GM23338 (cell line): Measurements from ENCODE around the gene FHIT. TPM values are rescaled to one million over a fixed set of nuclear protein-coding genes. Genes with fewer than 3 reads are reported as not detected.

Experiments
- ATAC-seq: fragments of 200-7000 bp; cut with Tn5 transposase; 3 replicates; pipeline ENCODE4 v1.9.1; 2020
- DNase-seq: peaks from one replicate; pipeline ENCODE4 v3.0.0-alpha.2; 2015; ENCODE audit warnings: low spot score
- H2AFZ ChIP-seq: fragments of 200-600 bp; sonication (generic); 2 replicates; pipeline ENCODE4 v1.8.0; 2016; ENCODE audit warnings: antibody characterized with exemption, mild to moderate bottlenecking, moderate library complexity
- H3F3A ChIP-seq: fragments of 200-600 bp; sonication (generic); replicated peaks from 2 replicates; pipeline ENCODE4 v1.8.0; 2017; ENCODE audit warnings: antibody characterized with exemption, mixed run types, low read depth
- H3K27ac ChIP-seq: fragments of 200-600 bp; sonication (generic); 2 replicates; pipeline ENCODE4 v1.6.1; 2016; ENCODE audit warnings: low read depth
- H3K27me3 ChIP-seq: fragments of 200-600 bp; sonication (generic); 2 replicates; pipeline ENCODE4 v1.8.0; 2016; ENCODE audit warnings: mild to moderate bottlenecking, mixed run types, moderate library complexity; ENCODE audit not compliant: insufficient read depth
- H3K36me3 ChIP-seq: fragments of 200-600 bp; sonication (generic); 2 replicates; pipeline ENCODE4 v1.8.0; 2016; ENCODE audit warnings: mild to moderate bottlenecking; ENCODE audit not compliant: insufficient read depth
- H3K4me1 ChIP-seq: fragments of 200-600 bp; sonication (generic); 2 replicates; pipeline ENCODE4 v1.8.0; 2016; ENCODE audit warnings: mild to moderate bottlenecking, moderate library complexity; ENCODE audit not compliant: insufficient read depth
- H3K4me2 ChIP-seq: fragments of 200-600 bp; sonication (generic); 2 replicates; pipeline ENCODE4 v1.7.1; 2017; ENCODE audit warnings: mixed run types
- H3K4me3 ChIP-seq: fragments of 200-600 bp; sonication (generic); 2 replicates; pipeline ENCODE4 v1.6.1; 2016; ENCODE audit warnings: mixed run types
- H3K79me2 ChIP-seq: fragments of 200-600 bp; sonication (generic); replicated peaks from 2 replicates; pipeline ENCODE4 v1.8.0; 2017; ENCODE audit warnings: mild to moderate bottlenecking; ENCODE audit not compliant: insufficient read depth
- H3K9me2 ChIP-seq: fragments of 200-600 bp; sonication (generic); 2 replicates; pipeline ENCODE4 v1.8.0; 2017; ENCODE audit not compliant: insufficient read depth
- H4K20me1 ChIP-seq: fragments of 200-600 bp; sonication (generic); replicated peaks from 2 replicates; pipeline ENCODE4 v1.8.0; 2017; ENCODE audit warnings: mild to moderate bottlenecking; ENCODE audit not compliant: insufficient read depth
- H3K27ac Mint-ChIP-seq: 2 replicates; pipeline ENCODE4 v1.8.0; 2020; ENCODE audit warnings: inconsistent platforms, mild to moderate bottlenecking, moderate library complexity, mixed read lengths
- H3K27me3 Mint-ChIP-seq: 3 replicates; pipeline ENCODE4 v1.8.0; 2022; ENCODE audit warnings: low read depth, mild to moderate bottlenecking, moderate library complexity, mixed read lengths, inconsistent platforms; ENCODE audit not compliant: insufficient read depth, poor library complexity
- H3K36me3 Mint-ChIP-seq: 3 replicates; pipeline ENCODE4 v1.8.0; 2021; ENCODE audit warnings: low read depth, mild to moderate bottlenecking, inconsistent platforms, moderate library complexity, mixed read lengths
- H3K4me1 Mint-ChIP-seq: 3 replicates; pipeline ENCODE4 v1.8.0; 2020; ENCODE audit warnings: mild to moderate bottlenecking, inconsistent platforms, mixed read lengths
- H3K4me3 Mint-ChIP-seq: 3 replicates; pipeline ENCODE4 v1.8.0; 2021; ENCODE audit warnings: moderate library complexity, mild to moderate bottlenecking, inconsistent platforms, mixed read lengths
- H3K9me3 Mint-ChIP-seq: 3 replicates; pipeline ENCODE4 v1.8.0; 2020; ENCODE audit warnings: moderate library complexity, mild to moderate bottlenecking, inconsistent platforms, mixed read lengths
- CREB1 ChIP-seq: fragments of 250-450 bp; sonication (Bioruptor Pico); IDR thresholded peaks from 2 replicates; pipeline ENCODE4 v1.5.0; 2020; ENCODE audit warnings: low read depth, mild to moderate bottlenecking, moderate library complexity
- EZH2 ChIP-seq: fragments of 200-600 bp; sonication (generic); IDR thresholded peaks from one replicate; pipeline ENCODE4 v1.8.0; 2017; ENCODE audit warnings: antibody characterized with exemption, mild to moderate bottlenecking, low read depth; ENCODE audit not compliant: unreplicated experiment
- EZH2phosphoT487 ChIP-seq: fragments of 200-600 bp; sonication (generic); IDR thresholded peaks from one replicate; pipeline ENCODE4 v1.8.1; 2018; ENCODE audit warnings: antibody characterized with exemption; ENCODE audit not compliant: unreplicated experiment
- JUNB ChIP-seq: IDR thresholded peaks from one replicate; pipeline ENCODE4 v1.6.1; 2016; ENCODE audit warnings: antibody characterized with exemption; ENCODE audit not compliant: unreplicated experiment
- NANOG ChIP-seq: IDR thresholded peaks from 2 replicates; pipeline ENCODE4 v1.6.1; 2016; ENCODE audit warnings: antibody characterized with exemption, borderline replicate concordance
- POLR2AphosphoS5 ChIP-seq: IDR thresholded peaks from 2 replicates; pipeline ENCODE4 v1.6.1; 2016; ENCODE audit warnings: antibody characterized with exemption, low read depth
- STAT1 ChIP-seq: IDR thresholded peaks from one replicate; pipeline ENCODE4 v1.6.1; 2016; ENCODE audit warnings: antibody characterized with exemption; ENCODE audit not compliant: unreplicated experiment
- ZNF114 ChIP-seq: fragments of 250-450 bp; sonication (Bioruptor Pico); IDR thresholded peaks from 2 replicates; pipeline ENCODE4 v1.5.0; 2020; ENCODE audit warnings: mild to moderate bottlenecking, moderate library complexity
- ZNF331 ChIP-seq: fragments of 250-450 bp; sonication (Bioruptor Pico); IDR thresholded peaks from 2 replicates; pipeline ENCODE4 v1.5.0; 2020; ENCODE audit warnings: low read depth, mild to moderate bottlenecking, moderate library complexity
- polyA plus RNA-seq: library from polyadenylated mRNA; unstranded; fragments of >200 nt; fragmentation: Nextera tagmentation; extraction: Ambion mirVana; gene quantifications from 2 replicates; pipeline ENCODE4 v1.2.1, GENCODE V29; 2016
- total RNA-seq: library from RNA; depleted of rRNA; stranded (reverse); fragments of >200 nt; shearing (Covaris generic); gene quantifications from 2 replicates; pipeline ENCODE4 v1.2.3, GENCODE V29; 2014
- TF ChIP-seq, protein P1 (sequence below): IDR thresholded peaks from one replicate; pipeline ENCODE4 v1.6.1; 2018; ENCODE audit warnings: antibody characterized with exemption; ENCODE audit not compliant: unreplicated experiment
- TF ChIP-seq, protein P2 (sequence below): fragments of 250-450 bp; sonication (Bioruptor Pico); IDR thresholded peaks from 2 replicates; pipeline ENCODE4 v1.5.0; 2020; ENCODE audit warnings: mild to moderate bottlenecking, moderate library complexity
- TF ChIP-seq, protein P3 (sequence below): IDR thresholded peaks from 2 replicates; pipeline ENCODE4 v1.6.1; 2016; ENCODE audit warnings: antibody characterized with exemption
- TF ChIP-seq, protein P4 (sequence below), 2 experiments: fragments of 200-600 bp in 1 of 2; sonication (generic) in 1 of 2; conservative IDR thresholded peaks; 2 replicates each; pipeline versions ENCODE4 v1.5.1 to v1.6.1; 2016 to 2017; ENCODE audit warnings: antibody characterized with exemption in 2 of 2, low read depth in 2 of 2, mild to moderate bottlenecking in 2 of 2, moderate library complexity in 1 of 2

The FHIT gene
- total and polyA plus RNA-seq, 2 experiments from 2014 or later, result 3.0 to 8.3 TPM

DNA sequence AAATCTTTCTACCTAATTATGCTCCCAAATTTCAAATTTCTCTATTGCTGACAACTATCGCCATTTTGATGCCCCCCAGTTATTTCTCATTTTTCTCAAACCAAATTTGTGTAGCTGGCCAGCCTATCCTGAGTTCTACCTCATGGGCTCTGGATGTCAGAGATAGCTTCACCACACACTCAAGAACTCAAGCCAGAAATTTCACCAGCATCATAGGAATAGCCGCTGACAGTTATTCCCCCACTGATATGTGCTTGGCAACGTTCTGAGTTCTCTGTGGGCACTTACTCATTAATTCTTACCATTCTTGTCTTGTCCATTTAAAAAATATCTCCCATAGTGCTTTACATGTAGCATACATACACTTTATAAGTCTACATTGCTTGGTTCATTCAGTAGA lies 264.7 kb downstream of the FHIT start:
- peaks cover 32% of the 10 kb centered on the region for H3K9me3 Mint-ChIP-seq
- H3K27me3 Mint-ChIP-seq, result no peaks in the 10 kb centered on the region
- H3F3A ChIP-seq, result no peaks in the 10 kb centered on the region
- no peaks in the 10 kb centered on the region for H3K4me1 ChIP-seq
- H3K36me3 ChIP-seq, result 0 out of 2 replicates have a peak, but pooled peaks cover 5% of the 10 kb centered on the region
- H3K36me3 Mint-ChIP-seq, result peaks cover 30% of the 10 kb centered on the region
- no peaks in the 10 kb centered on the region for H3K79me2 ChIP-seq
- H3K27ac Mint-ChIP-seq, result no peak overlapping the region
- no peak overlapping the region for H3K4me3 Mint-ChIP-seq
- TF ChIP-seq STAT1 (no peak), EZH2phosphoT487 (no peak), EZH2 (no peak), ZNF331 (CRISPR knock-in tag) (no peak), CREB1 (CRISPR knock-in tag) (no peak), POLR2AphosphoS5 (no peak), ZNF114 (CRISPR knock-in tag) (no peak), NANOG (no peak), JUNB (no peak)
- TF ChIP-seq, protein P1, sequence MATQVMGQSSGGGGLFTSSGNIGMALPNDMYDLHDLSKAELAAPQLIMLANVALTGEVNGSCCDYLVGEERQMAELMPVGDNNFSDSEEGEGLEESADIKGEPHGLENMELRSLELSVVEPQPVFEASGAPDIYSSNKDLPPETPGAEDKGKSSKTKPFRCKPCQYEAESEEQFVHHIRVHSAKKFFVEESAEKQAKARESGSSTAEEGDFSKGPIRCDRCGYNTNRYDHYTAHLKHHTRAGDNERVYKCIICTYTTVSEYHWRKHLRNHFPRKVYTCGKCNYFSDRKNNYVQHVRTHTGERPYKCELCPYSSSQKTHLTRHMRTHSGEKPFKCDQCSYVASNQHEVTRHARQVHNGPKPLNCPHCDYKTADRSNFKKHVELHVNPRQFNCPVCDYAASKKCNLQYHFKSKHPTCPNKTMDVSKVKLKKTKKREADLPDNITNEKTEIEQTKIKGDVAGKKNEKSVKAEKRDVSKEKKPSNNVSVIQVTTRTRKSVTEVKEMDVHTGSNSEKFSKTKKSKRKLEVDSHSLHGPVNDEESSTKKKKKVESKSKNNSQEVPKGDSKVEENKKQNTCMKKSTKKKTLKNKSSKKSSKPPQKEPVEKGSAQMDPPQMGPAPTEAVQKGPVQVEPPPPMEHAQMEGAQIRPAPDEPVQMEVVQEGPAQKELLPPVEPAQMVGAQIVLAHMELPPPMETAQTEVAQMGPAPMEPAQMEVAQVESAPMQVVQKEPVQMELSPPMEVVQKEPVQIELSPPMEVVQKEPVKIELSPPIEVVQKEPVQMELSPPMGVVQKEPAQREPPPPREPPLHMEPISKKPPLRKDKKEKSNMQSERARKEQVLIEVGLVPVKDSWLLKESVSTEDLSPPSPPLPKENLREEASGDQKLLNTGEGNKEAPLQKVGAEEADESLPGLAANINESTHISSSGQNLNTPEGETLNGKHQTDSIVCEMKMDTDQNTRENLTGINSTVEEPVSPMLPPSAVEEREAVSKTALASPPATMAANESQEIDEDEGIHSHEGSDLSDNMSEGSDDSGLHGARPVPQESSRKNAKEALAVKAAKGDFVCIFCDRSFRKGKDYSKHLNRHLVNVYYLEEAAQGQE, result no peak
- TF ChIP-seq, protein P2, sequence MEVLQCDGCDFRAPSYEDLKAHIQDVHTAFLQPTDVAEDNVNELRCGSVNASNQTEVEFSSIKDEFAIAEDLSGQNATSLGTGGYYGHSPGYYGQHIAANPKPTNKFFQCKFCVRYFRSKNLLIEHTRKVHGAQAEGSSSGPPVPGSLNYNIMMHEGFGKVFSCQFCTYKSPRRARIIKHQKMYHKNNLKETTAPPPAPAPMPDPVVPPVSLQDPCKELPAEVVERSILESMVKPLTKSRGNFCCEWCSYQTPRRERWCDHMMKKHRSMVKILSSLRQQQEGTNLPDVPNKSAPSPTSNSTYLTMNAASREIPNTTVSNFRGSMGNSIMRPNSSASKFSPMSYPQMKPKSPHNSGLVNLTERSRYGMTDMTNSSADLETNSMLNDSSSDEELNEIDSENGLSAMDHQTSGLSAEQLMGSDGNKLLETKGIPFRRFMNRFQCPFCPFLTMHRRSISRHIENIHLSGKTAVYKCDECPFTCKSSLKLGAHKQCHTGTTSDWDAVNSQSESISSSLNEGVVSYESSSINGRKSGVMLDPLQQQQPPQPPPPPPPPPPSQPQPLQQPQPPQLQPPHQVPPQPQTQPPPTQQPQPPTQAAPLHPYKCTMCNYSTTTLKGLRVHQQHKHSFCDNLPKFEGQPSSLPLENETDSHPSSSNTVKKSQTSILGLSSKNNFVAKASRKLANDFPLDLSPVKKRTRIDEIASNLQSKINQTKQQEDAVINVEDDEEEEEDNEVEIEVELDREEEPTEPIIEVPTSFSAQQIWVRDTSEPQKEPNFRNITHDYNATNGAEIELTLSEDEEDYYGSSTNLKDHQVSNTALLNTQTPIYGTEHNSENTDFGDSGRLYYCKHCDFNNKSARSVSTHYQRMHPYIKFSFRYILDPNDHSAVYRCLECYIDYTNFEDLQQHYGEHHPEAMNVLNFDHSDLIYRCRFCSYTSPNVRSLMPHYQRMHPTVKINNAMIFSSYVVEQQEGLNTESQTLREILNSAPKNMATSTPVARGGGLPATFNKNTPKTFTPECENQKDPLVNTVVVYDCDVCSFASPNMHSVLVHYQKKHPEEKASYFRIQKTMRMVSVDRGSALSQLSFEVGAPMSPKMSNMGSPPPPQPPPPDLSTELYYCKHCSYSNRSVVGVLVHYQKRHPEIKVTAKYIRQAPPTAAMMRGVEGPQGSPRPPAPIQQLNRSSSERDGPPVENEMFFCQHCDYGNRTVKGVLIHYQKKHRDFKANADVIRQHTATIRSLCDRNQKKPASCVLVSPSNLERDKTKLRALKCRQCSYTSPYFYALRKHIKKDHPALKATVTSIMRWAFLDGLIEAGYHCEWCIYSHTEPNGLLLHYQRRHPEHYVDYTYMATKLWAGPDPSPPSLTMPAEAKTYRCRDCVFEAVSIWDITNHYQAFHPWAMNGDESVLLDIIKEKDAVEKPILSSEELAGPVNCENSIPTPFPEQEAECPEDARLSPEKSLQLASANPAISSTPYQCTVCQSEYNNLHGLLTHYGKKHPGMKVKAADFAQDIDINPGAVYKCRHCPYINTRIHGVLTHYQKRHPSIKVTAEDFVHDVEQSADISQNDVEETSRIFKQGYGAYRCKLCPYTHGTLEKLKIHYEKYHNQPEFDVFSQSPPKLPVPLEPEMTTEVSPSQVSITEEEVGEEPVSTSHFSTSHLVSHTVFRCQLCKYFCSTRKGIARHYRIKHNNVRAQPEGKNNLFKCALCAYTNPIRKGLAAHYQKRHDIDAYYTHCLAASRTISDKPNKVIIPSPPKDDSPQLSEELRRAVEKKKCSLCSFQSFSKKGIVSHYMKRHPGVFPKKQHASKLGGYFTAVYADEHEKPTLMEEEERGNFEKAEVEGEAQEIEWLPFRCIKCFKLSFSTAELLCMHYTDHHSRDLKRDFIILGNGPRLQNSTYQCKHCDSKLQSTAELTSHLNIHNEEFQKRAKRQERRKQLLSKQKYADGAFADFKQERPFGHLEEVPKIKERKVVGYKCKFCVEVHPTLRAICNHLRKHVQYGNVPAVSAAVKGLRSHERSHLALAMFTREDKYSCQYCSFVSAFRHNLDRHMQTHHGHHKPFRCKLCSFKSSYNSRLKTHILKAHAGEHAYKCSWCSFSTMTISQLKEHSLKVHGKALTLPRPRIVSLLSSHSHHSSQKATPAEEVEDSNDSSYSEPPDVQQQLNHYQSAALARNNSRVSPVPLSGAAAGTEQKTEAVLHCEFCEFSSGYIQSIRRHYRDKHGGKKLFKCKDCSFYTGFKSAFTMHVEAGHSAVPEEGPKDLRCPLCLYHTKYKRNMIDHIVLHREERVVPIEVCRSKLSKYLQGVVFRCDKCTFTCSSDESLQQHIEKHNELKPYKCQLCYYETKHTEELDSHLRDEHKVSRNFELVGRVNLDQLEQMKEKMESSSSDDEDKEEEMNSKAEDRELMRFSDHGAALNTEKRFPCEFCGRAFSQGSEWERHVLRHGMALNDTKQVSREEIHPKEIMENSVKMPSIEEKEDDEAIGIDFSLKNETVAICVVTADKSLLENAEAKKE, result no peak
- TF ChIP-seq, protein P3, sequence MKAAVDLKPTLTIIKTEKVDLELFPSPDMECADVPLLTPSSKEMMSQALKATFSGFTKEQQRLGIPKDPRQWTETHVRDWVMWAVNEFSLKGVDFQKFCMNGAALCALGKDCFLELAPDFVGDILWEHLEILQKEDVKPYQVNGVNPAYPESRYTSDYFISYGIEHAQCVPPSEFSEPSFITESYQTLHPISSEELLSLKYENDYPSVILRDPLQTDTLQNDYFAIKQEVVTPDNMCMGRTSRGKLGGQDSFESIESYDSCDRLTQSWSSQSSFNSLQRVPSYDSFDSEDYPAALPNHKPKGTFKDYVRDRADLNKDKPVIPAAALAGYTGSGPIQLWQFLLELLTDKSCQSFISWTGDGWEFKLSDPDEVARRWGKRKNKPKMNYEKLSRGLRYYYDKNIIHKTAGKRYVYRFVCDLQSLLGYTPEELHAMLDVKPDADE, result no peak
- TF ChIP-seq, protein P4, sequence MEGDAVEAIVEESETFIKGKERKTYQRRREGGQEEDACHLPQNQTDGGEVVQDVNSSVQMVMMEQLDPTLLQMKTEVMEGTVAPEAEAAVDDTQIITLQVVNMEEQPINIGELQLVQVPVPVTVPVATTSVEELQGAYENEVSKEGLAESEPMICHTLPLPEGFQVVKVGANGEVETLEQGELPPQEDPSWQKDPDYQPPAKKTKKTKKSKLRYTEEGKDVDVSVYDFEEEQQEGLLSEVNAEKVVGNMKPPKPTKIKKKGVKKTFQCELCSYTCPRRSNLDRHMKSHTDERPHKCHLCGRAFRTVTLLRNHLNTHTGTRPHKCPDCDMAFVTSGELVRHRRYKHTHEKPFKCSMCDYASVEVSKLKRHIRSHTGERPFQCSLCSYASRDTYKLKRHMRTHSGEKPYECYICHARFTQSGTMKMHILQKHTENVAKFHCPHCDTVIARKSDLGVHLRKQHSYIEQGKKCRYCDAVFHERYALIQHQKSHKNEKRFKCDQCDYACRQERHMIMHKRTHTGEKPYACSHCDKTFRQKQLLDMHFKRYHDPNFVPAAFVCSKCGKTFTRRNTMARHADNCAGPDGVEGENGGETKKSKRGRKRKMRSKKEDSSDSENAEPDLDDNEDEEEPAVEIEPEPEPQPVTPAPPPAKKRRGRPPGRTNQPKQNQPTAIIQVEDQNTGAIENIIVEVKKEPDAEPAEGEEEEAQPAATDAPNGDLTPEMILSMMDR (conservative IDR thresholded peaks at IDR 0.05; ENCODE audit: low read depth in 2 of 2), result no peak
- DNase-seq (no peak), ATAC-seq (no peak)
- H3K27ac ChIP-seq, result no peak overlapping the region
- no peaks in the 10 kb centered on the region for H3K4me1 Mint-ChIP-seq
- no peaks in the 10 kb centered on the region for H4K20me1 ChIP-seq
- H3K4me2 ChIP-seq, result no peak overlapping the region
- no peaks in the 10 kb centered on the region for H3K27me3 ChIP-seq
- no peak overlapping the region for H2AFZ ChIP-seq
- H3K4me3 ChIP-seq, result no peak overlapping the region
- H3K9me2 ChIP-seq, result peaks cover 4% of the 10 kb centered on the region; the same call in 1 of the 2 replicates
